ENCODE measurements around the gene RWDD1. TPM values are rescaled to one million over a fixed set of nuclear protein-coding genes. Genes with fewer than 3 reads are reported as not detected.

RWDD1 gene
- total and polyA plus RNA-seq, 2 of the 13 experiments (the other 11 are each of a cell fraction or from before 2014, with no cell fraction given), result 27.4 to 67.1 TPM

- TF ChIP-seq CSRNP2 (CRISPR knock-in tag; conservative IDR thresholded peaks at IDR 0.05; ENCODE audit: low read depth), result no peak
- TF ChIP-seq CBX5 (CRISPR knock-in tag; IDR thresholded peaks at IDR 0.05; ENCODE audit: borderline replicate concordance), result no peak
- no peak for TF ChIP-seq SETDB1 (CRISPR knock-in tag; IDR thresholded peaks at IDR 0.05; ENCODE audit: borderline replicate concordance)
These were observed 35.1 kb upstream of the RWDD1 start (continued) for GRCh38 chr6:116536216-116536621.

GRCh38 chr6:116542426-116542825, 28.9 kb upstream of the RWDD1 start:
- Histone ChIP-seq H3K36me3 (replicated peaks in 1 of 2; ENCODE audit: control insufficient read depth in 1 of 2, insufficient read depth in 2 of 2, low read length in 2 of 2) (no peaks in the 10 kb centered on the region), H2AFZ (ENCODE audit: low read length) (no peak overlapping the region), H3K4me1 (ENCODE audit: insufficient read depth, low read length) (peaks cover under 1% of the 10 kb centered on the region; the same call in 1 of the 2 replicates), H3K9me3 (ENCODE audit: low read length) (no peaks in the 10 kb centered on the region), H3K79me2 (ENCODE audit: insufficient read depth, low read length) (no peaks in the 10 kb centered on the region), H3K4me3 (replicated peaks in 1 of 3; ENCODE audit: insufficient read depth in 1 of 3, low read depth in 2 of 3, low read length in 3 of 3) (no peak overlapping the region), H4K20me1 (ENCODE audit: insufficient read depth, low read length) (no peaks in the 10 kb centered on the region), H3K9ac (ENCODE audit: insufficient read depth, low read depth, low read length) (no peak overlapping the region), H3K27me3 (ENCODE audit: control insufficient read depth in 1 of 2, insufficient read depth in 2 of 2, low read length in 2 of 2) (peaks cover 0 to 27% of the 10 kb centered on the region in 2 experiments; a peak in 2 of 5 replicates), H3K27ac (ENCODE audit: extremely low read length, insufficient read depth, low read length) (no peak overlapping the region), H3K4me2 (ENCODE audit: low read depth, low read length) (no peak overlapping the region)
- ATAC-seq (no peak), FAIRE-seq (no peak), DNase-seq (ENCODE audit: low spot score) (no peak)
- no TSS peak for BruUV-seq (replicated peaks)
- CTCF ChIA-PET (ENCODE audit: low intra/inter-chr PET ratio, low total read pairs), result no interaction called here
- intact Hi-C loops (cut with micrococcal nuclease; ENCODE audit: unreplicated experiment), result no loop called here
- POLR2A ChIA-PET, result interaction anchor here (1.3 kb wide), 1 partner anchor 29 kb away, joined by 3 read pairs; the partner anchor contains the start of gene RWDD1
- in situ Hi-C loops (cut with HindIII; ENCODE audit: extremely low pct_ligation_motif_present, low pct_unique_long_range_greater_than_20kb), result no loop called here
- TF ChIP-seq TFDP1 (CRISPR knock-in tag; IDR thresholded peaks at IDR 0.05; ENCODE audit: borderline replicate concordance), result no peak
- no peak for TF ChIP-seq SRSF4 (IDR thresholded peaks at IDR 0.05; ENCODE audit: low read depth, low read length, poor library complexity, severe bottlenecking)
- TF ChIP-seq GMEB1 (CRISPR knock-in tag; IDR thresholded peaks at IDR 0.05; ENCODE audit: borderline replicate concordance), result no peak

Measured in HepG2 (cell line).